Neuronal stem cell (in vitro differentiated cells): ENCODE results near the gene HDAC4.
A peak's percentile ranks its signal among the peaks of the same experiment; 100 is the strongest.

Experiments used
- DNase-seq: peaks from one replicate; pipeline ENCODE4 v3.0.0-alpha.2; 2013; ENCODE audit warnings: low spot score
- H2AFZ ChIP-seq: one replicate; pipeline ENCODE4 v1.6.1; 2013; ENCODE audit warnings: mild to moderate bottlenecking, low read length, inconsistent platforms
- H2AK5ac ChIP-seq: 2 replicates; pipeline ENCODE4 v1.6.1; 2013; ENCODE audit warnings: low read depth, mild to moderate bottlenecking, inconsistent platforms, low read length, moderate library complexity, mixed read lengths
- H2BK120ac ChIP-seq: 2 replicates; pipeline ENCODE4 v1.6.1; 2013; ENCODE audit warnings: low read depth, mild to moderate bottlenecking, inconsistent platforms, low read length, moderate library complexity, mixed read lengths
- H2BK12ac ChIP-seq: one replicate; pipeline ENCODE4 v1.6.1; 2013; ENCODE audit warnings: low read length, inconsistent platforms
- H2BK15ac ChIP-seq: 2 replicates; pipeline ENCODE4 v1.6.1; 2013; ENCODE audit warnings: mild to moderate bottlenecking, low read length, inconsistent platforms, mixed read lengths
- H2BK5ac ChIP-seq: one replicate; pipeline ENCODE4 v1.6.1; 2013; ENCODE audit warnings: inconsistent platforms, mild to moderate bottlenecking, low read length, moderate library complexity
- H3K14ac ChIP-seq: one replicate; pipeline ENCODE4 v1.6.1; 2013; ENCODE audit warnings: low read length, inconsistent platforms
- H3K18ac ChIP-seq: 2 replicates; pipeline ENCODE4 v1.6.1; 2013; ENCODE audit warnings: low read length, inconsistent platforms
- H3K23ac ChIP-seq: 2 replicates; pipeline ENCODE4 v1.6.1; 2013; ENCODE audit warnings: low read depth, mild to moderate bottlenecking, mixed read lengths, low read length, inconsistent platforms; ENCODE audit not compliant: poor library complexity
- H3K27ac ChIP-seq: replicated peaks from 3 replicates; pipeline ENCODE4 v1.5.1; 2013; ENCODE audit warnings: low read length, inconsistent platforms
- H3K27me3 ChIP-seq, 3 experiments: 2 replicates each; pipeline ENCODE4 v1.6.1; 2013; ENCODE audit warnings: low read length in 3 of 3, mild to moderate bottlenecking in 2 of 3, inconsistent platforms in 1 of 3, low read depth in 1 of 3, mixed read lengths in 1 of 3, moderate library complexity in 1 of 3; ENCODE audit not compliant: control insufficient read depth in 3 of 3, insufficient read depth in 3 of 3
- H3K36me3 ChIP-seq, 2 donors: replicated peaks in 1 of 2; 2 replicates each; pipeline ENCODE4 v1.6.1; 2013; ENCODE audit warnings: low read length in 2 of 2; ENCODE audit not compliant: control insufficient read depth in 2 of 2, insufficient read depth in 2 of 2
- H3K4ac ChIP-seq: 2 replicates; pipeline ENCODE4 v1.6.1; 2013; ENCODE audit warnings: inconsistent platforms, mild to moderate bottlenecking, low read length, moderate library complexity
- H3K4me1 ChIP-seq, 2 donors: 1 replicate in 1 of 2; 2 replicates in 1 of 2; pipeline ENCODE4 v1.6.1; 2013; ENCODE audit warnings: low read length in 2 of 2, low read depth in 1 of 2; ENCODE audit not compliant: control insufficient read depth in 2 of 2, insufficient read depth in 1 of 2
- H3K4me2 ChIP-seq: one replicate; pipeline ENCODE4 v1.6.1; 2013; ENCODE audit warnings: mild to moderate bottlenecking, low read length, inconsistent platforms; ENCODE audit not compliant: insufficient read depth, poor library complexity, severe bottlenecking
- H3K4me3 ChIP-seq, 2 donors: 2 replicates each; pipeline ENCODE4 v1.5.1; 2013; ENCODE audit warnings: low read length in 2 of 2, mild to moderate bottlenecking in 2 of 2, inconsistent platforms in 1 of 2, moderate library complexity in 1 of 2
- H3K79me1 ChIP-seq: one replicate; pipeline ENCODE4 v1.6.1; 2013; ENCODE audit warnings: low read depth, mild to moderate bottlenecking, inconsistent platforms, low read length, moderate library complexity
- H3K9ac ChIP-seq: one replicate; pipeline ENCODE4 v1.6.1; 2013; ENCODE audit warnings: mild to moderate bottlenecking, low read depth, low read length, inconsistent platforms; ENCODE audit not compliant: poor library complexity
- H3K9me3 ChIP-seq, 2 donors: replicated peaks in 1 of 2; 2 replicates each; pipeline versions ENCODE3 to v1.6.1; 2013; ENCODE audit warnings: low read length in 2 of 2, mild to moderate bottlenecking in 2 of 2, inconsistent platforms in 1 of 2, low read depth in 1 of 2, mixed read lengths in 1 of 2, moderate library complexity in 1 of 2; ENCODE audit not compliant: control insufficient read depth in 2 of 2, insufficient read depth in 1 of 2
- H4K8ac ChIP-seq: one replicate; pipeline ENCODE4 v1.6.1; 2013; ENCODE audit warnings: low read depth, mild to moderate bottlenecking, inconsistent platforms, low read length, moderate library complexity
- H4K91ac ChIP-seq: one replicate; pipeline ENCODE4 v1.6.1; 2013; ENCODE audit warnings: low read length, low read depth, mild to moderate bottlenecking, inconsistent platforms; ENCODE audit not compliant: poor library complexity
- WGBS, 2 donors: extraction: QIAGEN DNeasy Blood & Tissue Kit; methylation state at CpG; one replicate each; pipeline ENCODE4 v1.1.7; 2013; ENCODE audit warnings: missing lambda C conversion rate in 2 of 2, mixed read lengths in 1 of 2; ENCODE audit not compliant: insufficient read length in 2 of 2, insufficient replicate concordance in 1 of 2; ENCODE audit errors: extremely low coverage in 2 of 2; 5-methylcytosine and 5-hydroxymethylcytosine counted together

The HDAC4 gene

DNA sequence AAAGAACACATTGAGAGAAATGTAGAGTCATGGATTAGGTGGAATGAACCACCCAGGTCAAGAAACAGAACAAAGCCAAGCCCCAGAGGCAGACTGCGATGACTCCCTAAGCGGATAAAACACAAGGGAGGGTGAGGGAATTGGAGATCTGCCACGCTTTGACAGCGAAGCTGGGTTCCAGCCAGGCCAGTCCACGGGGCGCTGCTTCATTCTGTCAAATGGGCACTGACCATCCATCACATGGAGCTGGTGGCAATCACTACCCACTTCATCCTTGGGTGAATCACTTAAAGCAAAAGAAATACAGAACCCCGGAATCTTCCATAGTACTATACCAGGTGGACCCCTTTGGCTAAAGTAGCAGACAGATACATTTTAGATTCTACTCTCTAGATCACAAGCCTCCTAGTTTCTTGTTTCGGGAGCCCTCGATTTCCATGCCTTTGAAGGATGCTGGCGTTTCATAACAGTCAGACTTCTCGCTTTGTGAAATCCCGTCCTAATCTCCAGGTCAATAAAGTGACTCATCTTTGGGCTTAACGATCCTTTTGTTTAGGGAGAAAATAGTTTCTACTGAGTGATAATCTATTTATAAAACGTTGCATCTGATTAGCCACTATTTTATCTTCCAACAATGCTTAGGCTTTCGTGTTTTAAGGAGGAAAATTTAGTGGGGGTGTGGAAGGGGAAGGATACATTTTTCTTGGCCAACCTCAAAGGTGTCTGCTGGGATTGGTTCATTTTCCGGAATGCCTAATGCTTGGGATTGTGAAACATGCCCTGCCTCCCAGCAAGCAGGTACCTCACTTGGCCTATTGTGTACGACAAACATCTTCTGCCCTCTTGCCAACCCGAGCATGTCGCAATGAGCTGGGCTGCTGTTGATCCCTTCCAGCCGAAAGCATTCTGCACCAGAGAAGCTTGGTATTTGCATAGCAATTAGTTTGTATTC lies 44.1 kb upstream of the HDAC4 start:
- Histone ChIP-seq H3K23ac (no peak overlapping the region), H3K14ac (no peak overlapping the region), H3K18ac (no peak overlapping the region), H4K8ac (no peak overlapping the region), H3K27ac (no peak overlapping the region), H3K36me3 (no peaks in the 10 kb centered on the region), H2BK5ac (no peak overlapping the region), H3K4me1 (peaks cover 14% of the 10 kb centered on the region in 2 donors), H3K27me3 (peaks cover 0 to 52% (median 0%) of the 10 kb centered on the region in 3 experiments), H3K4me2 (no peak overlapping the region), H2BK120ac (no peak overlapping the region), H2BK12ac (no peak overlapping the region), H3K4me3 (no peak overlapping the region), H4K91ac (no peak overlapping the region), H3K9ac (no peak overlapping the region), H3K9me3 (peaks cover 3 to 12% of the 10 kb centered on the region in 2 donors), H3K4ac (no peak overlapping the region), H2BK15ac (no peak overlapping the region), H2AFZ (no peak overlapping the region), H3K79me1 (no peaks in the 10 kb centered on the region), H2AK5ac (no peak overlapping the region)
- no CpG with 5 or more reads among the region's 20 CpGs for WGBS, 2 donors
- no peak for DNase-seq

DNA sequence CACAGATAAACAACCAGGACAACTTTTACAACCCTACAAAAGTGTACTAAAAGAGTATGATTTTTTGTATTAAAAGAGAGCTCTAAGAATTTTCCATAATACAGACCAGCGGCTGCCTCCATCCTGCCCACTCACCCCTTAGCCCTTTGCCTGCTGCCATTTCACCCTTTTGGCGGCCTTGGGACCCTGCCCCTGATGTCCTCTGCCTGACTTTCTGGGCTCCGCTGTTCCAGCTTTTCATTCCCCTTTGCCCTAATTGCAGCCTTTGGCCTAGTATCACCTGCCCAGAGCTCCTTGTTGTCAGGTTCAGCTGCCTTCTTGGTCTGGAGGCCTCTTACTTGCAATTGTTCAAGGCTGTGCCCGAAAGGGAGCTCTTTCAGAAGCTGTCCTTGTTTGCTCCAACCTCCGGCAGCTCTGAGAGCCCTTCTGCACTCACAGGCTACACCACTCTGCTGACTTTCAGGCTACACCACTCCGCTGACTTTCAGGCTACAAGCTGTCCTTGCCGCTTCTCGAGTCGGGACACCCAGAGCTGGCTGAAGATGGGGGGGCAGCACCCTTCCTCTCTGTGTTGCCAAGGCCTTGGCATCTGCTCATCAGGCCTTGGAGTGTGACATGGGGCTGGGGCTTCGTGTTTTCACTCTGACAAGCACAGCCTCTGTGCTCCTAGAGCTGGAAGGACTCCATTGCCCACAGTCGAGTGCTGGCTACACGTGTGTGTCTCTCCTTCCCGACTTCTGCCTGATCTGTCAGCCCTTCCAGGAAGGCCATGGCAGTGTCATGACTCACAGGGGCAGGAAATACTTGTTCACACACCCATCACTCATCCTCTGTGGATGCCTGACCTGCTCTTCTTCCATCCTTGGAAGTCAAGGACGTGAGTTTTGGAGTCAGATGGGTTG lies 43.1 kb upstream of the HDAC4 start:
- no peak overlapping the region for H3K9ac ChIP-seq
- H2BK15ac ChIP-seq, result peak overlapping the region; percentile 51
- no peak overlapping the region for H3K4ac ChIP-seq
- no peak overlapping the region for H2BK12ac ChIP-seq
- no peak overlapping the region for H2BK5ac ChIP-seq
- no peak overlapping the region for H2BK120ac ChIP-seq
- no peak overlapping the region for H4K91ac ChIP-seq
- H4K8ac ChIP-seq, result no peak overlapping the region
- no peak overlapping the region for H3K14ac ChIP-seq
- H2AK5ac ChIP-seq, result peak overlapping the region; percentile 53
- peaks cover 14 to 16% of the 10 kb centered on the region in 2 donors for H3K4me1 ChIP-seq
- no peak overlapping the region for H3K23ac ChIP-seq
- H2AFZ ChIP-seq, result no peak overlapping the region
- peak overlapping the region; percentile 65 for H3K18ac ChIP-seq
- no peak overlapping the region for H3K27ac ChIP-seq
- H3K27me3 ChIP-seq, result peaks cover 0 to 61% (median 2%) of the 10 kb centered on the region in 3 experiments
- DNase-seq, result no peak
- H3K36me3 ChIP-seq, result no peaks in the 10 kb centered on the region
- no peaks in the 10 kb centered on the region for H3K79me1 ChIP-seq
- H3K4me3 ChIP-seq, result no peak overlapping the region
- WGBS, 2 donors, result no CpG with 5 or more reads among the region's 14 CpGs
- H3K4me2 ChIP-seq, result no peak overlapping the region
- peaks cover 3 to 12% of the 10 kb centered on the region in 2 donors for H3K9me3 ChIP-seq

DNA sequence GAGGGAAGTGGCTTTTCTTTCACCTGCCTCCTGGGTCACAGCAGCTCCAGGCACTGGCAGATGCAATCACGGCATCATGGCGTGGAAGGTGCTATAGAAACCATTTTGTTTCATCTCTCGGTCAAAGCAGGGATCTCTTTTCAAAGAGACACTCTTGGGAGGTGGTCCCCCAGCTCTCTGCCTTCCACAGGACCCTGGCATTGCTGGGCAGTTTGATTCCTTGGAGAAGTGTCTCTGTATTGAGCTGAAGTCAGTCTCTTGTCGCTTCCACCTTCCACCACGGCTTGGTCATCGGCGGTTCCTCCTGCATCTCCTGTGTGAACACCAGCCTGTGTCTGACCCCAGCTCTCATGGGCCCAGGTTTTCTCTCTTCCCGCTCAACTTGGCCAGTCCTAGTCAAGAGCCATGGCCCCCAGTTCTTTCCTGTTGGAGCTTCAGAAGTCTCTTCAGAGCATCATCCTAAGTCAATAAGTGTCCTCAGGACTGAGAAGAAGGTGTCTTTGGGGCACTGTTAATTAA lies 42.3 kb upstream of the HDAC4 start:
- no CpG with 5 or more reads among the region's 8 CpGs for WGBS, 2 donors
- no peak overlapping the region for H2BK15ac ChIP-seq

More for the DNA sequence above, 42.3 kb upstream of the HDAC4 start:
- Histone ChIP-seq H2AFZ (no peak overlapping the region), H3K4me1 (peaks cover 14 to 16% of the 10 kb centered on the region in 2 donors), H2BK12ac (no peak overlapping the region), H3K14ac (no peak overlapping the region), H3K79me1 (no peaks in the 10 kb centered on the region), H3K23ac (no peak overlapping the region), H3K9ac (no peak overlapping the region), H3K4me3 (no peak overlapping the region), H3K18ac (no peak overlapping the region), H3K27ac (no peak overlapping the region), H2BK120ac (no peak overlapping the region), H3K4me2 (no peak overlapping the region), H3K9me3 (peaks cover 3 to 12% of the 10 kb centered on the region in 2 donors), H3K27me3 (peaks cover 0 to 68% (median 2%) of the 10 kb centered on the region in 3 experiments), H2BK5ac (no peak overlapping the region), H2AK5ac (no peak overlapping the region), H3K36me3 (no peaks in the 10 kb centered on the region), H4K8ac (no peak overlapping the region), H3K4ac (no peak overlapping the region), H4K91ac (no peak overlapping the region)
- no peak for DNase-seq
